ENCODE results near the gene THTPA.
"Not testable (repeated sequence)": the region's sequence is repeated elsewhere in the genome, so short reads cannot be mapped to it uniquely, and the experiment has no call there.

The THTPA gene

GRCh38 chr14:23590198-23590597 lies 34.1 kb downstream of the THTPA start:
- DNase-seq: no peak

GRCh38 chr14:23594191-23594590 lies 38.1 kb downstream of the THTPA start:
- DNase-seq: not testable (repeated sequence)

- no peak for DNase-seq
These were observed 44.2 kb downstream of the THTPA start for GRCh38 chr14:23600322-23600707.

- DNase-seq: no peak
These were observed 44.7 kb downstream of the THTPA start for GRCh38 chr14:23600806-23601205.

GRCh38 chr14:23601424-23601823 lies 45.4 kb downstream of the THTPA start:
- no peak for DNase-seq

- no peak for DNase-seq
These were observed 45.7 kb downstream of the THTPA start for GRCh38 chr14:23601845-23602180.

- DNase-seq: no peak
These were observed 46.4 kb downstream of the THTPA start for GRCh38 chr14:23602181-23603095.

GRCh38 chr14:23603103-23603502 lies 47.0 kb downstream of the THTPA start:
- DNase-seq: no peak

GRCh38 chr14:23604148-23604547 lies 48.1 kb downstream of the THTPA start:
- no peak for DNase-seq

GRCh38 chr14:23604675-23605170 lies 48.7 kb downstream of the THTPA start:
- no peak for DNase-seq

GRCh38 chr14:23605931-23606585 lies 50.0 kb downstream of the THTPA start:
- DNase-seq: peak; percentile 45

- no peak for DNase-seq
These were observed 52.4 kb downstream of the THTPA start for GRCh38 chr14:23608454-23608853.

- no peak for DNase-seq
These were observed 52.9 kb downstream of the THTPA start for GRCh38 chr14:23609001-23609400.

GRCh38 chr14:23609411-23610089 lies 53.5 kb downstream of the THTPA start:
- DNase-seq: not testable (repeated sequence)

Measured in activated CD4-positive, alpha-beta T cell treated with anti-CD3 and anti-CD28 coated beads for 48 hours (primary cell).